Activated CD4-positive, alpha-beta T cell treated with anti-CD3 and anti-CD28 coated beads, Interleukin-10, Interleukin-2, amounts not matched to agents 100 ng/mL and 50 ng/mL, durations not matched to agents 16 hours and 8 hours (primary cell): ENCODE data around the gene CCNJL.

Experiments
- DNase-seq: peaks from one replicate; pipeline ENCODE4 v3.0.0-alpha.2; 2020

The CCNJL gene

DNA sequence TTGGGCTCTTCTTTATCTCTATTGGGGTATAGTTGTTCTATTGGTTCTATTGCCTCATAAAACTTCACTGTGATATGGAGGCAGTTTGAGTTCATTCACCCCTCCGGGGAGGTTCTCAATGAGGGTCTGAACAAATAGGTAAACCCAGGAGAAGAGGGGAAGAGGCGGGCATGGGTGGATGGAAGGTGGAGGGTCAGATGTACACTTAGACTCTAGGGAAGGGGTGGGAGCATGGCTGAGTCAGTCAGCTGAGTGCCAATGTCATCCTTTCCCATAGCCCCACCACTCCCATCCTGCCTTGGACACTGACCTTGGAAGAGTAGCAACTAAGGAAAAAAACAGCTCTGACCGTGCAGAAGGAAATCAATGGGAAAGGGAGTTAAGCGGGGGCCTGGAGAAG is 93.0 kb downstream of the CCNJL start:
- DNase-seq = no peak

DNA sequence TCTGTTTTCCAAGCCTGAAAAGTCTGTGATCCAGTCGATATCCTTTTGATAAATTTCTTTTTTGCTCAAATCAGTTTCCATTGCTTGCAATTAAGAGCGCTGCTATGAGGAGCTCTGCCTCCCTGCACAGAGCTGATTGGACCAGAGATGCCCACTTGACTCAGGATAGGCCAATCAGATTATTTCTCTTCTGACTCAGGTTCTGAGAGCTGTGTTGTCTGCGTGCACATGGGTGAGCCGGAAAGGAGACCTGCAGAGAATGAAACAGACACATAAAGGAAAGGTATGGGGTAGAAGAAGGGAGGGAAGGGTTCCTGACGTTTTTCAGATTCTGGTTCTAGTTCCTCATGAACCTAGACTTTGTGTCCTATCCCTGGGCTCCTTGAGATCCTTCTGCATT is 98.8 kb downstream of the CCNJL start:
- DNase-seq = no peak

DNA sequence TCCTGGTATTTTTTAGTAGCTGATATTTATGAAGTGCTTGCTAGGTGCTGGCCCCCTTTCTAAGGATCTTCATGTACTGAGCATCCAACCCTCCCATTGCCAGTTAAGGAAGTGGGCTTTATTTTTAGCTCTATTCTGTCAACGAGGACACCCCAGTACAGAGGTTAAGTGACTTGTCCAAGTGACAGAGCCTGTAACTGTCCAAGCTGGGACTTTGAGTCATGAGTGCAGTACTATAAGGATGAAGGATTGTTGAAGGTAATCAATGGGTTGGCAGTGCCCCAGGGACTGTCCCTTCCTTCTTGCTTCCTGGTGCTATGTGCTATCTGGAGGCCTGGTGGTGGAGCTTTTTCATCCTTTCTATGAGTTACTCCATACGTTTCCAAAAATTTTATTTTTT is 101.0 kb downstream of the CCNJL start:
- no peak for DNase-seq

GRCh38 chr5:160210606-160211005 is 101.8 kb downstream of the CCNJL start:
- no peak for DNase-seq

DNA sequence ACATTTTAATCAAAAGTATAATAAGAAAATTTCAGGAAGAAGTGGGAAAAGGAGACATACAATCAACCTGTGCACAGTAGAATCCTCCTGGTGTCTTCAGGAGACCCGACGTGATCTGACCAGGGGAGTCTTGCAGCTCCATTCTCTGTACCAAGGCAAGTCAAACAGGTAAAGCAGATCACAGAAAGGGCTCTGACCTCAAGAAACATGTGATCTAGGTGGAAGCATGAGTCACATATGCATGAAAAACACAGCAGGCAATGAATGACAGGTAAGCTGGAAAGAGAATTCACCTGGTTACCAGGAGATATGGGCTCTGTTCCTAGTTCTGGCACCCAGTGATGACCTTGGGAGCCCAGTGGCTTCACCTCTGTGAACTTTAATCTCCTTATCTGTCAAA is 102.4 kb downstream of the CCNJL start:
- no peak for DNase-seq

- DNase-seq = no peak
Observed at GRCh38 chr5:160207061-160207460, 105.3 kb downstream of the CCNJL start.
